Esophagus squamous epithelium (tissue), 5 donors: ENCODE measurements around the gene DDR2. TPM values are rescaled to one million over a fixed set of nuclear protein-coding genes. Genes with fewer than 3 reads are reported as not detected.
A peak's percentile ranks its signal among the peaks of the same experiment; 100 is the strongest.

Experiments
- DNase-seq: peaks from one replicate; lab custom pipeline; 2025; lab: John Stamatoyannopoulos, UW
- H3K27ac ChIP-seq, 4 donors: fragments of 200-600 bp; sonication (generic); one replicate each; pipeline ENCODE4 v1.5.1; 2016 to 2019; ENCODE audit warnings: mild to moderate bottlenecking in 1 of 4
- H3K27me3 ChIP-seq, 4 donors: fragments of 200-600 bp; sonication (generic); 1 replicate in 3 of 4; 2 replicates in 1 of 4; pipeline versions ENCODE4 v1.5.1 to v1.6.0; 2017 to 2021; ENCODE audit warnings: antibody characterized with exemption in 1 of 4
- H3K36me3 ChIP-seq, 3 donors: fragments of 200-600 bp; sonication (generic); one replicate each; pipeline ENCODE4 v1.5.1; 2016 to 2019
- H3K4me1 ChIP-seq, 3 donors: fragments of 200-600 bp; sonication (generic); one replicate each; pipeline ENCODE4 v1.5.1; 2017 to 2019
- H3K4me3 ChIP-seq, 4 donors: fragments of 200-600 bp; sonication (generic); 1 replicate in 3 of 4; 2 replicates in 1 of 4; pipeline ENCODE4 v1.5.1; 2016 to 2019; ENCODE audit warnings: mild to moderate bottlenecking in 2 of 4, moderate library complexity in 1 of 4
- H3K9me3 ChIP-seq, 3 donors: fragments of 200-600 bp; sonication (generic); one replicate each; pipeline ENCODE4 v1.5.1; 2016 to 2019
- POLR2A ChIP-seq, 4 donors: fragments of 450-650 bp; IDR thresholded peaks; one replicate each; pipeline ENCODE4 v1.6.1; 2017; ENCODE audit warnings: antibody characterized with exemption in 4 of 4, mild to moderate bottlenecking in 4 of 4, moderate library complexity in 3 of 4
- WGBS, 2 donors: methylation state at CpG; one replicate each; pipeline ENCODE4 v1.1.5; 2018; 5-methylcytosine and 5-hydroxymethylcytosine counted together
- intact Hi-C: fragments of 100-400 bp; cut with DNase I; formaldehyde crosslinking; loops from one replicate; pipeline ENCODE4 v1.15.0; 2022
- total RNA-seq, 4 donors: library from RNA; depleted of rRNA; stranded (reverse); fragments of >200 nt; gene quantifications; one replicate each; pipeline ENCODE4 v1.1.0, GENCODE V29; 2016
- TF ChIP-seq, protein P1 (sequence below), 6 experiments: fragments of 450-650 bp in 4 of 6; fragments of 200-600 bp in 2 of 6; sonication (generic) in 2 of 6; IDR thresholded peaks; one replicate each; pipeline ENCODE4 v1.5.1; 2016 to 2019; ENCODE audit warnings: antibody characterized with exemption in 6 of 6, mild to moderate bottlenecking in 4 of 6, moderate library complexity in 4 of 6
- donor health status: DM: yes; HTN: yes; CAD: no.

Gene DDR2
- total RNA-seq, 4 donors from 2014 or later, result 1.5 to 88.1 (median 15.9) TPM

DNA sequence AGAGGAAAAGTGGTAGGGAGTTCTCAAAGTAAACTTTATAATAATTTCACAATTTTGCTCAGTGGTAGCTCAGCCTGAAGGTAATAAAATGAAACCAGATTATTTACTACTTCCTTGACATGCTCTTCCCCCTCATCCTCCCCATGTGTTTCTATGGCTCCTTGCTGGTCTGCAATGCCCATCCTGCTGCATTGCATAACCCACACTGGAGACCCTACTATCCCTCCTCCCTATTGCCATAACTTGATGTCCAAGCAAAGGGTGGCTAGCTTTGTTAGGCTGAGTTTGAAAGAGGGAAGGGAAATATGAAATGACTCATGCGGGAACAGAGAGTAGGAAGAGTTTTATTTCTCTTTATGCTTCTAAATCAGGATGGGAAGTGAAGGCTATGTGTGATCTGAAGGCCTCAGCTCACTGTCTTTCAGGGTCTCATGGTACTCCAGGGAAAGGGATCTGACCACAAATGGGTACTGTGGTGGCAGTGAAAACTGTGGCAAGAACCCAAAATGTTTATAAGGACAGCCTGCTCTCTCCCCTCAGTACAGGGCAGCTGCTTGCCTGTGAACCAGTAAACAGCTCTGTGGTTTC, 121.8 kb downstream of the DDR2 start:
- intact Hi-C loops, result no loop called here
- Histone ChIP-seq H3K9me3 (no peaks in the 10 kb centered on the region), H3K27me3 (no peaks in the 10 kb centered on the region), H3K4me3 (no peak overlapping the region), H3K27ac (no peak overlapping the region), H3K4me1 (peaks cover 0 to 13% (median 0%) of the 10 kb centered on the region in 3 donors), H3K36me3 (peaks cover 0 to 21% (median 0%) of the 10 kb centered on the region in 3 donors)
- TF ChIP-seq POLR2A (IDR thresholded peaks at IDR 0.05), result no peak
- TF ChIP-seq, protein P1, sequence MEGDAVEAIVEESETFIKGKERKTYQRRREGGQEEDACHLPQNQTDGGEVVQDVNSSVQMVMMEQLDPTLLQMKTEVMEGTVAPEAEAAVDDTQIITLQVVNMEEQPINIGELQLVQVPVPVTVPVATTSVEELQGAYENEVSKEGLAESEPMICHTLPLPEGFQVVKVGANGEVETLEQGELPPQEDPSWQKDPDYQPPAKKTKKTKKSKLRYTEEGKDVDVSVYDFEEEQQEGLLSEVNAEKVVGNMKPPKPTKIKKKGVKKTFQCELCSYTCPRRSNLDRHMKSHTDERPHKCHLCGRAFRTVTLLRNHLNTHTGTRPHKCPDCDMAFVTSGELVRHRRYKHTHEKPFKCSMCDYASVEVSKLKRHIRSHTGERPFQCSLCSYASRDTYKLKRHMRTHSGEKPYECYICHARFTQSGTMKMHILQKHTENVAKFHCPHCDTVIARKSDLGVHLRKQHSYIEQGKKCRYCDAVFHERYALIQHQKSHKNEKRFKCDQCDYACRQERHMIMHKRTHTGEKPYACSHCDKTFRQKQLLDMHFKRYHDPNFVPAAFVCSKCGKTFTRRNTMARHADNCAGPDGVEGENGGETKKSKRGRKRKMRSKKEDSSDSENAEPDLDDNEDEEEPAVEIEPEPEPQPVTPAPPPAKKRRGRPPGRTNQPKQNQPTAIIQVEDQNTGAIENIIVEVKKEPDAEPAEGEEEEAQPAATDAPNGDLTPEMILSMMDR (IDR thresholded peaks at IDR 0.05), result no peak
- WGBS, 2 donors, result 82 to 92% methylated on average over 1 of the region's 1 CpG
- DNase-seq, result no peak

DNA sequence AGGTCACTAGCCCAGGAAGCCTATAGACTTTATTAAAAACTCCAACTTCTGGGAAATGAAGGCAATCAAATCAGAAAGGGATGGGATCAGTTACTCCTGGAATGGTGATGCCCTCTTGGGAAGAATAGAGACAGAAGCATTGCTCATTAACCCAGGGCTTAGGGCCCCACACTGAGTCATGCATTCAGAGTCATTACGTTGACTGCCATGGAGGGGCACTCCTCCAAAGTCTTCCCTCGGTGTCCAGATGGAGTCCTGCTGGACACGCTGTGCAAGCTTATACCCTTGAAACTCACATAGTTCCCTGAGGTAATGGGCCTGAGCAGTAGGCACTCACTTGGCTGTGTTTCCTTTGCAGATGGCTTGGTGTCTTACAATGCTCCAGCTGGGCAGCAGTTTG, 123.0 kb downstream of the DDR2 start:
- Histone ChIP-seq H3K36me3 (peaks cover 0 to 21% (median 0%) of the 10 kb centered on the region in 3 donors), H3K27me3 (no peaks in the 10 kb centered on the region), H3K9me3 (no peaks in the 10 kb centered on the region), H3K27ac (no peak overlapping the region), H3K4me1 (peaks cover 0 to 13% (median 0%) of the 10 kb centered on the region in 3 donors), H3K4me3 (no peak overlapping the region)
- 59 to 68% methylated on average over 2 to 3 of the region's 3 CpGs for WGBS, 2 donors
- no peak for DNase-seq
- intact Hi-C loops, result no loop called here
- TF ChIP-seq, protein P1 (IDR thresholded peaks at IDR 0.05), result no peak
- no peak for TF ChIP-seq POLR2A (IDR thresholded peaks at IDR 0.05)

DNA sequence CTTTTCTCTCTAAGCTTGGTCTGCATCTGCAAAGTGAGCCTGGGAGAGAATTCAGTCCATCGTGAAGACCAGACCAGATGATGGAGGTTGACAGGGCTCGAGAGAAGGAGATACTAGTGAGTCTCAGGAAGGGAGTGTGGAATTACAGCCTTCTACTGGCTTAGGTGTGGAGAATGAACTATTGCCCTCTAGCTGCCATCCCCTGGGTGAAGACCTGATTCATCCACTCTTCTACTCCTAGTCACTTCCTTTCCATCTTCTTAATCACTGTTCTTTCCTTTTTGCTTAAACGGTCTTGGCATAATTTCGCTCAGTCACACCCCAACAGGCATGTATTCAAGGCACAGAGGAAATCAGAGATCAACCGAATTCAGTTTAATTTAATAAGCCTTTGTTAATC, 124.3 kb downstream of the DDR2 start:
- intact Hi-C loops, result no loop called here
- Histone ChIP-seq H3K36me3 (peaks cover 0 to 27% (median 0%) of the 10 kb centered on the region in 3 donors), H3K27ac (peak overlapping the region in 2 of 4 donors; percentile 21 to 29), H3K27me3 (no peaks in the 10 kb centered on the region), H3K9me3 (no peaks in the 10 kb centered on the region), H3K4me3 (no peak overlapping the region), H3K4me1 (peaks cover 0 to 13% (median 0%) of the 10 kb centered on the region in 3 donors)
- 46 to 58% methylated on average over 5 of the region's 5 CpGs for WGBS, 2 donors
- DNase-seq, result no peak
- TF ChIP-seq POLR2A (IDR thresholded peaks at IDR 0.05), result no peak
- TF ChIP-seq, protein P1 (IDR thresholded peaks at IDR 0.05), result no peak

DNA sequence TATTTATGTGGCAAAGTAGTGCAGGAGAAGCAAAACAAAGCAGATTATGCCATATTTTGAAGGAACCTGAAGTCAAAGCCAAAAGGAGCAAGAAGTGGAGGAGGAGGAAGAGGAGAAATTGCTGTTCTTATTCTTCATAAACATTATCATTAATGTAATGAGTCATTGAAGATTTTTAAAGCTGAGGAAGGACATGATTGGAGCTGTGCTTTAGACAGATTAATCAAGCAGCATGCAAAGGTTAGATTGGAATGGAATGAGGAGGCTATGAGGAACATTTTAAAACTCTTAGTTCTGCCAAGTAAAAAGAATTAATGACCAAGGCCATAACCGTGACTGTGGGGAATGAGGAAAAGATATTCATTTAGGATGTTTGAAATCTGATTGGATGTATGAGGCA, 125.2 kb downstream of the DDR2 start:
- intact Hi-C loops, result no loop called here
- TF ChIP-seq POLR2A (IDR thresholded peaks at IDR 0.05), result no peak
- TF ChIP-seq, protein P1 (IDR thresholded peaks at IDR 0.05), result no peak
- Histone ChIP-seq H3K4me1 (peaks cover 0 to 13% (median 0%) of the 10 kb centered on the region in 3 donors), H3K36me3 (peaks cover 0 to 27% (median 0%) of the 10 kb centered on the region in 3 donors), H3K9me3 (no peaks in the 10 kb centered on the region), H3K27ac (peak overlapping the region in 1 of 4 donors; percentile 21), H3K4me3 (no peak overlapping the region), H3K27me3 (no peaks in the 10 kb centered on the region)
- 24 to 33% methylated on average over 1 of the region's 1 CpG for WGBS, 2 donors
- DNase-seq, result no peak

DNA sequence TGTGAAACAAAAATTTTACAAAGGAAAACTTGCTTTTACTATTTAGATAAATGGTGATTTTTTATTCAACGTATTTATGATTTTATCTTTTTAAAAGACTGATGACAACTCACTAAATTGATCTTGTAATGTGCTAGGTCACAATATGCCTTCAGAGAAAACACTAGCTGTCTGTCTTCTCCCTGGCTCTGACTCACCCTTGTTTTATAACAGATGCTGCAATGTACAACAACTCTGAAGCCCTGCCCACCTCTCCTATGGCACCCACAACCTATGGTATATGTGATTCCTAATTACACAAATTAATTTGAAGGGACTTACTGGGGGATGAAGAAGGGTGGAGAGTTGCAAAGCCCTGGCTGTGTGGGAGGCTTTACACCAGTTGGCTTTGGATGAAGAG, 133.5 kb downstream of the DDR2 start:
- Histone ChIP-seq H3K4me3 (no peak overlapping the region), H3K4me1 (no peaks in the 10 kb centered on the region), H3K9me3 (no peaks in the 10 kb centered on the region), H3K27ac (no peak overlapping the region), H3K36me3 (peaks cover 0 to 19% (median 0%) of the 10 kb centered on the region in 3 donors), H3K27me3 (no peaks in the 10 kb centered on the region)
- TF ChIP-seq, protein P1 (IDR thresholded peaks at IDR 0.05), result no peak
- no peak for TF ChIP-seq POLR2A (IDR thresholded peaks at IDR 0.05)
- WGBS, 2 donors, result 78 to 81% methylated on average over 1 of the region's 1 CpG
- no peak for DNase-seq
- intact Hi-C loops, result no loop called here
